Hippocampal formation (tissue), 2 donors: ENCODE data around the gene CAMTA1.

Experiments used
- DNase-seq, 2 donors: peaks; one replicate each; lab custom pipeline; 2025; lab: John Stamatoyannopoulos, UW

Gene CAMTA1

GRCh38 chr1:7811476-7811875, 1026.2 kb downstream of the CAMTA1 start:
- DNase-seq = no peak

- no peak for DNase-seq
Observed at GRCh38 chr1:7813677-7814373, 1028.6 kb downstream of the CAMTA1 start.
